OCI-LY3 (cell line): Measurements from ENCODE around the gene DMWD.

Experiments used
- H2AFZ ChIP-seq: fragments of 200-600, 300-600 bp; shearing (Covaris generic); 2 replicates; pipeline ENCODE4 v1.6.0; 2014; ENCODE audit warnings: antibody characterized with exemption, low read depth, low read length
- H3K27ac ChIP-seq: fragments of 200-600, 300-600 bp; sonication (generic); 2 replicates; pipeline ENCODE4 v1.5.1; 2014; ENCODE audit warnings: mild to moderate bottlenecking, low read length, moderate library complexity, mixed read lengths
- H3K27me3 ChIP-seq: fragments of 200-600, 300-600 bp; sonication (generic); 2 replicates; pipeline ENCODE4 v1.6.1; 2014; ENCODE audit warnings: low read depth, low read length, mixed read lengths
- H3K36me3 ChIP-seq: fragments of 200-600, 300-600 bp; sonication (generic); replicated peaks from 2 replicates; pipeline ENCODE3; 2014; ENCODE audit warnings: low read depth, low read length, mixed read lengths
- H3K4me1 ChIP-seq: fragments of 300-600, 200-600 bp; sonication (generic); 2 replicates; pipeline ENCODE4 v1.6.1; 2014; ENCODE audit warnings: low read length, mixed read lengths
- H3K4me2 ChIP-seq: fragments of 200-600, 300-600 bp; sonication (generic); 2 replicates; pipeline ENCODE4 v1.6.1; 2014; ENCODE audit warnings: low read length, mixed read lengths
- H3K4me3 ChIP-seq: fragments of 300-600, 200-600 bp; sonication (generic); 2 replicates; pipeline ENCODE4 v1.5.1; 2014; ENCODE audit warnings: antibody characterized with exemption, mild to moderate bottlenecking, low read length, moderate library complexity
- H3K79me2 ChIP-seq: fragments of 300-600, 200-600 bp; shearing (Covaris generic); 2 replicates; pipeline ENCODE4 v1.6.1; 2014; ENCODE audit warnings: mild to moderate bottlenecking, low read length, mixed read lengths
- H3K9ac ChIP-seq: fragments of 300-600, 200-600 bp; shearing (Covaris generic); 2 replicates; pipeline ENCODE4 v1.6.0; 2014; ENCODE audit warnings: mild to moderate bottlenecking, low read length, moderate library complexity
- H3K9me3 ChIP-seq: fragments of 200-600, 300-600 bp; shearing (Covaris generic); 2 replicates; pipeline ENCODE4 v1.6.1; 2014; ENCODE audit warnings: low read length, mixed read lengths; ENCODE audit not compliant: insufficient read depth
- H4K20me1 ChIP-seq: fragments of 200-600, 300-600 bp; sonication (generic); 2 replicates; pipeline ENCODE4 v1.6.1; 2016; ENCODE audit warnings: low read length, mixed read lengths; ENCODE audit not compliant: insufficient read depth
- EZH2phosphoT487 ChIP-seq: fragments of 200-600 bp; shearing (Covaris generic); IDR thresholded peaks from 2 replicates; pipeline ENCODE4 v1.6.1; 2018; ENCODE audit warnings: antibody characterized with exemption, mixed run types, low read depth
- TF ChIP-seq, protein P1 (sequence below): fragments of 200-600, 300-600 bp; sonication (generic); IDR thresholded peaks from 2 replicates; pipeline ENCODE4 v1.5.1; 2014; ENCODE audit warnings: antibody characterized with exemption, low read length, low read depth

Gene DMWD

GRCh38 chr19:45812297-45812696 lies 19.7 kb upstream of the DMWD start:
- Histone ChIP-seq H3K27me3 (no peaks in the 10 kb centered on the region), H4K20me1 (0 out of 2 replicates have a peak, but pooled peaks cover 4% of the 10 kb centered on the region), H3K36me3 (peaks cover 19% of the 10 kb centered on the region), H3K4me3 (no peak overlapping the region), H3K9me3 (no peaks in the 10 kb centered on the region), H3K9ac (no peak overlapping the region), H2AFZ (no peak overlapping the region), H3K4me1 (peaks cover 17% of the 10 kb centered on the region), H3K4me2 (no peak overlapping the region), H3K79me2 (no peaks in the 10 kb centered on the region), H3K27ac (no peak overlapping the region)
- no peak for TF ChIP-seq EZH2phosphoT487
- TF ChIP-seq, protein P1, sequence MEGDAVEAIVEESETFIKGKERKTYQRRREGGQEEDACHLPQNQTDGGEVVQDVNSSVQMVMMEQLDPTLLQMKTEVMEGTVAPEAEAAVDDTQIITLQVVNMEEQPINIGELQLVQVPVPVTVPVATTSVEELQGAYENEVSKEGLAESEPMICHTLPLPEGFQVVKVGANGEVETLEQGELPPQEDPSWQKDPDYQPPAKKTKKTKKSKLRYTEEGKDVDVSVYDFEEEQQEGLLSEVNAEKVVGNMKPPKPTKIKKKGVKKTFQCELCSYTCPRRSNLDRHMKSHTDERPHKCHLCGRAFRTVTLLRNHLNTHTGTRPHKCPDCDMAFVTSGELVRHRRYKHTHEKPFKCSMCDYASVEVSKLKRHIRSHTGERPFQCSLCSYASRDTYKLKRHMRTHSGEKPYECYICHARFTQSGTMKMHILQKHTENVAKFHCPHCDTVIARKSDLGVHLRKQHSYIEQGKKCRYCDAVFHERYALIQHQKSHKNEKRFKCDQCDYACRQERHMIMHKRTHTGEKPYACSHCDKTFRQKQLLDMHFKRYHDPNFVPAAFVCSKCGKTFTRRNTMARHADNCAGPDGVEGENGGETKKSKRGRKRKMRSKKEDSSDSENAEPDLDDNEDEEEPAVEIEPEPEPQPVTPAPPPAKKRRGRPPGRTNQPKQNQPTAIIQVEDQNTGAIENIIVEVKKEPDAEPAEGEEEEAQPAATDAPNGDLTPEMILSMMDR, result no peak

GRCh38 chr19:45809643-45810159 lies 17.1 kb upstream of the DMWD start:
- H2AFZ ChIP-seq, result peak overlapping the region; percentile 91
- H3K4me2 ChIP-seq, result peak overlapping the region; percentile 59
- no peaks in the 10 kb centered on the region for H4K20me1 ChIP-seq
- TF ChIP-seq, protein P1, result no peak
- TF ChIP-seq EZH2phosphoT487, result no peak
- peak overlapping the region; percentile 16; the same call in 1 of the 2 replicates for H3K4me3 ChIP-seq
- H3K27me3 ChIP-seq, result no peaks in the 10 kb centered on the region
- H3K27ac ChIP-seq, result peak overlapping the region; percentile 55
- H3K9ac ChIP-seq, result no peak overlapping the region
- no peaks in the 10 kb centered on the region for H3K9me3 ChIP-seq
- H3K79me2 ChIP-seq, result no peaks in the 10 kb centered on the region
- H3K4me1 ChIP-seq, result peaks cover 17% of the 10 kb centered on the region
- peaks cover 4% of the 10 kb centered on the region for H3K36me3 ChIP-seq

- Histone ChIP-seq H3K79me2 (no peaks in the 10 kb centered on the region), H4K20me1 (no peaks in the 10 kb centered on the region), H3K27me3 (no peaks in the 10 kb centered on the region), H3K9me3 (no peaks in the 10 kb centered on the region), H2AFZ (no peak overlapping the region), H3K4me2 (no peak overlapping the region), H3K36me3 (no peaks in the 10 kb centered on the region), H3K9ac (no peak overlapping the region), H3K4me3 (no peak overlapping the region), H3K27ac (no peak overlapping the region), H3K4me1 (peaks cover 24% of the 10 kb centered on the region)
- TF ChIP-seq, protein P1, result no peak
- TF ChIP-seq EZH2phosphoT487, result no peak
These were observed 13.1 kb upstream of the DMWD start for GRCh38 chr19:45805719-45806118.

- H3K27ac ChIP-seq, result no peak overlapping the region
- H2AFZ ChIP-seq, result no peak overlapping the region
- H3K9ac ChIP-seq, result no peak overlapping the region
- H4K20me1 ChIP-seq, result no peaks in the 10 kb centered on the region
- TF ChIP-seq, protein P1, result no peak
- TF ChIP-seq EZH2phosphoT487, result no peak
- H3K9me3 ChIP-seq, result no peaks in the 10 kb centered on the region
- H3K36me3 ChIP-seq, result no peaks in the 10 kb centered on the region
- H3K4me2 ChIP-seq, result no peak overlapping the region
- H3K4me1 ChIP-seq, result peaks cover 24% of the 10 kb centered on the region
- H3K79me2 ChIP-seq, result no peaks in the 10 kb centered on the region
- no peak overlapping the region for H3K4me3 ChIP-seq
- no peaks in the 10 kb centered on the region; the same call in 1 of the 2 replicates for H3K27me3 ChIP-seq
These were observed 12.2 kb upstream of the DMWD start for GRCh38 chr19:45804959-45805230.
